K562 (cell line): ENCODE results near the gene DAB2IP. TPM values are rescaled to one million over a fixed set of nuclear protein-coding genes. Genes with fewer than 3 reads are reported as not detected.

ENCODE experiments used
- ATAC-seq: fragments of 200-7000 bp; cut with Tn5 transposase; 3 replicates; pipeline ENCODE4 v1.9.1; 2020; ENCODE audit warnings: moderate library complexity
- BruUV-seq: library from RNA; stranded (reverse); fragments of 400-500 nt; replicated peaks from 2 replicates; lab custom pipeline; 2021; lab: Mats Ljungman, UMichigan
- CTCF ChIA-PET: fragments of 300-600 bp; formaldehyde crosslinking; extraction: SDS; loops from one replicate; lab custom pipeline; 2021; ENCODE audit warnings: low intra/inter-chr PET ratio; lab: Yijun Ruan, JAX
- POLR2A ChIA-PET: fragments of 300-600, 350-650 bp; sonication (Branson Sonifier 250); formaldehyde crosslinking; extraction: SDS; loops from one replicate; lab custom pipeline; 2021; ENCODE audit warnings: antibody characterized with exemption, inconsistent platforms; lab: Yijun Ruan, JAX
- DNase-seq, 4 experiments: peaks; one replicate each; pipeline versions ENCODE4 v3.0.0 to v3.0.0-alpha.2; 2011 to 2018; ENCODE audit warnings: low spot score in 3 of 4, mixed read lengths in 3 of 4; ENCODE audit errors: extremely low read depth in 1 of 4
- FAIRE-seq: peaks from 2 replicates; lab custom pipeline; 2011; peaks lifted over from hg19 to GRCh38; lab: Jason Lieb, UNC
- H2AFZ ChIP-seq: 2 replicates; pipeline ENCODE4 v1.6.0; 2011; ENCODE audit warnings: low read depth, low read length, control low read depth, inconsistent platforms
- H3K27ac ChIP-seq: fragments of 200-600 bp; 3 replicates; pipeline ENCODE4 v1.8.0; 2011; ENCODE audit warnings: low read depth, mild to moderate bottlenecking, control low read depth, inconsistent platforms, low read length, moderate library complexity, mixed read lengths; ENCODE audit errors: extremely low read depth
- H3K27me3 ChIP-seq, 2 experiments: fragments of 300-600 bp in 1 of 2; 2 replicates in 1 of 2; 3 replicates in 1 of 2; pipeline versions ENCODE4 v1.6.0 to v1.8.0; 2011; ENCODE audit warnings: inconsistent platforms in 2 of 2, low read length in 2 of 2, mild to moderate bottlenecking in 1 of 2, mixed read lengths in 1 of 2, moderate library complexity in 1 of 2; ENCODE audit not compliant: control insufficient read depth in 2 of 2, insufficient read depth in 2 of 2
- H3K36me3 ChIP-seq: fragments of 300-600 bp; 3 replicates; pipeline ENCODE4 v1.8.0; 2011; ENCODE audit warnings: mild to moderate bottlenecking, low read length, inconsistent platforms; ENCODE audit not compliant: control insufficient read depth, insufficient read depth
- H3K4me1 ChIP-seq, 2 experiments: fragments of 200-600 bp in 1 of 2; replicated peaks in 1 of 2; 2 replicates in 1 of 2; 3 replicates in 1 of 2; pipeline versions ENCODE4 v1.5.1 to v1.8.0; 2011; ENCODE audit warnings: inconsistent platforms in 2 of 2, low read length in 2 of 2, mild to moderate bottlenecking in 1 of 2, mixed read lengths in 1 of 2, moderate library complexity in 1 of 2; ENCODE audit not compliant: control insufficient read depth in 2 of 2, insufficient read depth in 2 of 2
- H3K4me2 ChIP-seq: 2 replicates; pipeline ENCODE4 v1.6.1; 2011; ENCODE audit warnings: low read length, control low read depth, inconsistent platforms, mixed read lengths; ENCODE audit not compliant: insufficient read depth
- H3K4me3 ChIP-seq: fragments of 200-600 bp; sonication (generic), shearing (Covaris generic); 2 replicates; pipeline ENCODE4 v1.5.1; 2016; ENCODE audit warnings: control low read depth, inconsistent platforms
- H3K79me2 ChIP-seq: fragments of 200-600 bp; 3 replicates; pipeline ENCODE4 v1.8.0; 2011; ENCODE audit warnings: low read length, inconsistent platforms; ENCODE audit not compliant: control insufficient read depth, insufficient read depth
- H3K9ac ChIP-seq, 2 experiments: 2 replicates each; pipeline versions ENCODE4 v1.6.0 to v1.6.1; 2011; ENCODE audit warnings: low read depth in 2 of 2, low read length in 2 of 2, control low read depth in 1 of 2, inconsistent platforms in 1 of 2, mild to moderate bottlenecking in 1 of 2, mixed read lengths in 1 of 2; ENCODE audit not compliant: insufficient read depth in 1 of 2
- H3K9me1 ChIP-seq: one replicate; pipeline ENCODE4 v1.6.0; 2011; ENCODE audit warnings: inconsistent platforms, mild to moderate bottlenecking, low read length, moderate library complexity; ENCODE audit not compliant: control insufficient read depth, insufficient read depth
- H3K9me3 ChIP-seq: replicated peaks from 2 replicates; pipeline ENCODE4 v1.5.1; 2011; ENCODE audit warnings: low read depth, low read length, inconsistent platforms; ENCODE audit not compliant: control insufficient read depth, insufficient read depth
- H4K20me1 ChIP-seq: replicated peaks from 2 replicates; pipeline ENCODE4 v1.6.1; 2011; ENCODE audit warnings: low read length, inconsistent platforms, mixed read lengths; ENCODE audit not compliant: control insufficient read depth, insufficient read depth
- BMI1 ChIP-seq: fragments of 150-350 bp; IDR thresholded peaks from 2 replicates; pipeline ENCODE4 v1.6.1; 2014; ENCODE audit warnings: low read length
- CBX5 ChIP-seq: IDR thresholded peaks from 2 replicates; pipeline ENCODE4 v1.6.1; 2014; ENCODE audit warnings: low read depth, borderline replicate concordance
- RBM25 ChIP-seq: fragments of 200-400 bp; formaldehyde crosslinking; IDR thresholded peaks from 2 replicates; pipeline ENCODE4 v1.6.1; 2018; ENCODE audit warnings: low read length, low read depth, moderate library complexity; ENCODE audit not compliant: severe bottlenecking
- ZNF324 ChIP-seq: fragments of 250-450 bp; sonication (Bioruptor Pico); IDR thresholded peaks from 2 replicates; pipeline ENCODE4 v1.4.0; 2020; ENCODE audit warnings: mild to moderate bottlenecking
- ZNF79 ChIP-seq: fragments of 250-450 bp; sonication (Bioruptor Pico); IDR thresholded peaks from 2 replicates; pipeline ENCODE4 v1.4.0; 2020; ENCODE audit warnings: low read depth, mild to moderate bottlenecking, moderate library complexity
- WGBS: fragments of 100-300 bp; shearing (Covaris generic); methylation state at CpG from one replicate; pipeline ENCODE4 v1.1.6; 2016; ENCODE audit warnings: low coverage, mixed read lengths; ENCODE audit not compliant: insufficient coverage; ENCODE audit errors: missing lambda C conversion rate; 5-methylcytosine and 5-hydroxymethylcytosine counted together
- in situ Hi-C: fragments of 300-500 bp; cut with MboI; formaldehyde crosslinking; loops from 4 replicates; pipeline ENCODE4 v1.15.0; 2018; ENCODE audit warnings: inconsistent platforms, mixed read lengths
- intact Hi-C: fragments of 100-400 bp; cut with micrococcal nuclease; formaldehyde crosslinking; loops from 2 replicates; pipeline ENCODE4 v1.14.2; 2022
- polyA plus RNA-seq, 8 experiments: library from polyadenylated mRNA; depleted of rRNA in 4 of 8; stranded (reverse) in 5 of 8; unstranded in 3 of 8; fragments of >200 nt; fragmentation: Nextera tagmentation in 2 of 8; fragmentation: Illumina TruSeq in 1 of 8; extraction: Ambion mirVana in 2 of 8; extraction: Trizol in 1 of 8; gene quantifications; 2 replicates each; pipeline versions ENCODE4 v1.2.1 to v1.2.3, GENCODE V29; 2011 to 2014; ENCODE audit warnings: inconsistent platforms in 1 of 8, missing spikeins in 1 of 8
- total RNA-seq, 7 experiments: library from RNA; depleted of rRNA in 6 of 7; stranded (reverse); fragments of >200 nt in 6 of 7; fragmentation: Illumina TruSeq in 2 of 7; extraction: Trizol in 2 of 7; gene quantifications; 2 replicates each; pipeline versions ENCODE4 v1.2.1 to v1.2.3, GENCODE V29; 2011 to 2021; ENCODE audit warnings: low replicate concordance in 1 of 7

Gene DAB2IP
- total and polyA plus RNA-seq, 9 of the 15 experiments (the other 6 are each of a cell fraction or from before 2014, with no cell fraction given), result 0.04 to 0.31 (median 0.08) TPM; not detected in 5

- in situ Hi-C loops, result no loop called here
These were observed 31.7 kb upstream of the DAB2IP start for GRCh38 chr9:121619545-121620324.

GRCh38 chr9:121620325-121620673 lies 31.1 kb upstream of the DAB2IP start:
- no peaks in the 10 kb centered on the region; the same call in 1 of the 2 replicates for H4K20me1 ChIP-seq
- no peak overlapping the region for H3K9ac ChIP-seq
- H3K4me3 ChIP-seq, result no peak overlapping the region
- ChIA-PET POLR2A (interaction anchor here (0.7 to 1.1 kb wide), 3 partner anchors 13 to 77 kb away, joined by 3 to 4 read pairs (median 3); no protein-coding TSS in a partner anchor), CTCF (no interaction called here)
- H3K4me1 ChIP-seq, result no peaks in the 10 kb centered on the region
- H3K27me3 ChIP-seq, result peaks cover 5 to 35% of the 10 kb centered on the region in 2 experiments; a peak in 3 of 5 replicates
- 8% methylated on average over 3 of the region's 3 CpGs for WGBS
- no peaks in the 10 kb centered on the region for H3K9me1 ChIP-seq
- DNase-seq (no peak), ATAC-seq (no peak), FAIRE-seq (no peak)
- H3K27ac ChIP-seq, result no peak overlapping the region
- in situ Hi-C loops (no loop called here), intact Hi-C loops (loop anchor here (5.0 kb wide), 1 partner anchor 372 kb away; no protein-coding TSS in a partner anchor)
- no peaks in the 10 kb centered on the region for H3K36me3 ChIP-seq
- no TSS peak for BruUV-seq
- no peak overlapping the region for H3K4me2 ChIP-seq
- H3K9me3 ChIP-seq, result no peaks in the 10 kb centered on the region
- no peak overlapping the region for H2AFZ ChIP-seq
- no peaks in the 10 kb centered on the region for H3K79me2 ChIP-seq
- TF ChIP-seq BMI1 (no peak), CBX5 (no peak), RBM25 (peak; percentile 50)

More at GRCh38 chr9:121619545-121620324, 31.7 kb upstream of the DAB2IP start:
- CTCF ChIA-PET, result no interaction called here
- Histone ChIP-seq H3K4me3 (no peak overlapping the region), H3K9me1 (no peaks in the 10 kb centered on the region), H3K27me3 (peaks cover 5 to 35% of the 10 kb centered on the region in 2 experiments; a peak in 3 of 5 replicates), H3K9ac (no peak overlapping the region), H2AFZ (no peak overlapping the region), H3K4me2 (no peak overlapping the region), H3K4me1 (no peaks in the 10 kb centered on the region), H3K9me3 (no peaks in the 10 kb centered on the region), H3K79me2 (no peaks in the 10 kb centered on the region), H3K27ac (no peak overlapping the region), H4K20me1 (no peaks in the 10 kb centered on the region; the same call in 1 of the 2 replicates), H3K36me3 (no peaks in the 10 kb centered on the region)
- 4% methylated on average over 11 of the region's 11 CpGs for WGBS
- TF ChIP-seq ZNF324 (CRISPR knock-in tag) (no peak), ZNF79 (CRISPR knock-in tag) (peak; percentile 82; the same call in 1 of the 2 replicates)
- no peak for ATAC-seq
- POLR2A ChIA-PET, result interaction anchor here (0.6 to 1.1 kb wide), 4 partner anchors 12 to 42 kb away, joined by 3 to 4 read pairs (median 3); no protein-coding TSS in a partner anchor
- DNase-seq, result no peak
- BruUV-seq, result no TSS peak
- intact Hi-C loops, result loop anchor here (5.0 kb wide), 1 partner anchor 373 kb away; no protein-coding TSS in a partner anchor
- FAIRE-seq, result no peak
